GM12801 (cell line): ENCODE results near the gene KLF4.

Experiments used
- TF ChIP-seq, protein P1 (sequence below): IDR thresholded peaks from one replicate; pipeline ENCODE4 v1.5.1; 2011; ENCODE audit warnings: control low read depth; ENCODE audit not compliant: insufficient read length; ENCODE audit errors: extremely low read depth

KLF4 gene

DNA sequence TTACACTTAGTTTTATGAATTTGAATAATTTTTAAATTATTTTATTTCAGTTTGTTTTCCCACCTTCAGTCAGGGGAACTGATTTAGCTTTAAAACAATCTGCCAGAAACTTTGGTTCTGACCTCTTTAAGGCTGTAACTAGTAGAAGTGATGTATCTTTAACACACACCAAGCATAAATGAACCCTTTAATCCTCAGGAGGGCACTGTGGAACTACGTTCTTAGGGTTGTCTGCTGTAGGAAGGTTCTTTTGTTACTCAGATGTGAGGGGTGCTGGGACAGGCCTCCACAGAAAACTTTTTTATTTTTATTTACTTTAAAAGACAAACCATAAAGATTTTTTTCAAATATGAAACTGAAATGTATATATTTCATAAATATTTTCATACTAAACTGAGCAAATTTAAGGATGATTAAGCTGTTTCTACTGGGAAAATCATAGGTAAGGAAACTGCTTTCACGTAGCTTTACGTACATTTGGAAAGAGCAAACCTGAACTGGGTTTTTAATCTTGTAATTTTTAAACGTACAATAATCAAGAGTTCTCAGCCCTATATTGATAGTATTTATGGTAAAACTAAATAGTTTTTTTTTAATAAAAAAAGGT, 5.3 kb downstream of the KLF4 start:
- TF ChIP-seq, protein P1, sequence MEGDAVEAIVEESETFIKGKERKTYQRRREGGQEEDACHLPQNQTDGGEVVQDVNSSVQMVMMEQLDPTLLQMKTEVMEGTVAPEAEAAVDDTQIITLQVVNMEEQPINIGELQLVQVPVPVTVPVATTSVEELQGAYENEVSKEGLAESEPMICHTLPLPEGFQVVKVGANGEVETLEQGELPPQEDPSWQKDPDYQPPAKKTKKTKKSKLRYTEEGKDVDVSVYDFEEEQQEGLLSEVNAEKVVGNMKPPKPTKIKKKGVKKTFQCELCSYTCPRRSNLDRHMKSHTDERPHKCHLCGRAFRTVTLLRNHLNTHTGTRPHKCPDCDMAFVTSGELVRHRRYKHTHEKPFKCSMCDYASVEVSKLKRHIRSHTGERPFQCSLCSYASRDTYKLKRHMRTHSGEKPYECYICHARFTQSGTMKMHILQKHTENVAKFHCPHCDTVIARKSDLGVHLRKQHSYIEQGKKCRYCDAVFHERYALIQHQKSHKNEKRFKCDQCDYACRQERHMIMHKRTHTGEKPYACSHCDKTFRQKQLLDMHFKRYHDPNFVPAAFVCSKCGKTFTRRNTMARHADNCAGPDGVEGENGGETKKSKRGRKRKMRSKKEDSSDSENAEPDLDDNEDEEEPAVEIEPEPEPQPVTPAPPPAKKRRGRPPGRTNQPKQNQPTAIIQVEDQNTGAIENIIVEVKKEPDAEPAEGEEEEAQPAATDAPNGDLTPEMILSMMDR, result no peak

DNA sequence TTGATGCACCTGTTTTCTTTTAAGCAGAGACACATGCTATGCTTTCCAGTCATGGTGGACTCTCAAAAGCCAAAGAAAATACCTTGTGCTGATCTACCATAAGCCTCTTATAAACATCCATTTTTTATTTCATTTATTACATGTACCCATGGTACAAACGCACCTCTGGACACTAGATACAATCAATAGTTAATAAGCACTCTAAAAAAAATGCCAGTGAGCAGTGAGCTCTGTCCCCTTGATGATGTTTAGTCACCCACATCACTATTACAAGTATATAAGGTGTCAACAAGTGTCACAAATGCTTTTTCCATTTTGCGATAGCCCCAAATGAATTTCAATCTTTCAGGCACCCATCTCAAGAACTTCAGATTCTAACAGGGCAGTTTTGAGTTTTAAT, 5.9 kb downstream of the KLF4 start:
- TF ChIP-seq, protein P1, result no peak

DNA sequence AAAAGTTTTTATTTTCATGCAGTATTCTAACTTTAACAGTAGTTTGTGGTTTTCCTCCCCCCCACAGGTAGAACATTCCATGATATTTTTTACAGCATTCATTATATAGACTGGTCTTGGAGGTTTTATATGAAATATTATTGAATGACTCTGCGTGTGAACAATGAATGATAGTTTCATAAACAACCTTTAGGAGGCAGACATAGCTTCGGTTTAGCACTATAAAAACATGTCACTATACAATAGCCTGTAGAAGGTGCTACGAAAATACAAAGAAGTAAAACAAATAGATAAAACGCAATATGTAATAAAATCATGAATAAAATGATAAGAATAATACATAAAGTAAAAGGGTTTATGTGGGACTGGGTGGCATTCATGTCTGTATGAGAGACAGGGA, 8.5 kb downstream of the KLF4 start:
- TF ChIP-seq, protein P1, result no peak

DNA sequence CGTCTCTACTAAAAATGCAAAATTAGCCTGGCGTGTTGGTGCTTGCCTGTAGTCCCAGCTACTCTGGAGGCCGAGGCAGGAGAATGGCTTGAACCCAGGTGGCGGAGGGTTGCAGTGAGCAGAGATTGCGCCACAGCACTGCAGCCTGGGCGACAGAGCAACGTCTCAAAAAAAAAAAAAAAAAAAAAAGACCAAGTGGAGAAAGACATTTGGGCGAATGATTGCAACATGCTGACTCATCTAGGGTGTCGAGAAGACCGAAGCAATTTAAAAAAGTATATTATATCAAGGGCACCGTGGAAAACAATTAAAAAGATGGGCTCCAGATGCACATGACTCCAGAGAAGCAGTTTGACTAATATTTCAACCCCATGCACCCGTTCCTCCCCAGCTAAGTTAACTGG, 9.2 kb downstream of the KLF4 start:
- TF ChIP-seq, protein P1, result no peak

DNA sequence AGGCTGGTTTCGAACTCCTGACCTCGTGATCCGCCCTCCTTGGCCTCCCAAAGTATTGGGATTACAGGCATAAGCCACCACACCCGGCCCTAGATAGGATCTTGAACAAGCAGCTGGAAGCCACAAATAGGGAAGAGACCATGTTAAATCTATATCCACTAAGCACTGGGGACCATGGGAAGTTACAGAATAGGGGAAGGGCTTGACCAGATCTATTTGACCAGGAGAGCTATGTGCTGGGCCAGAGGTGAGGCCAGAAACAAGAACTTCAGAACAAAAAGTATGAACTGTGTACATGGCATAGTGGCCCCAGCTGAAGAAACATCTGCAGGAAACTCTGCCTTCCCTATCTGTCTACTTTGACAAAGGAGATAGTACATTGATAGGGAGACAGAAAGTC, 10.8 kb downstream of the KLF4 start:
- TF ChIP-seq, protein P1, result no peak

DNA sequence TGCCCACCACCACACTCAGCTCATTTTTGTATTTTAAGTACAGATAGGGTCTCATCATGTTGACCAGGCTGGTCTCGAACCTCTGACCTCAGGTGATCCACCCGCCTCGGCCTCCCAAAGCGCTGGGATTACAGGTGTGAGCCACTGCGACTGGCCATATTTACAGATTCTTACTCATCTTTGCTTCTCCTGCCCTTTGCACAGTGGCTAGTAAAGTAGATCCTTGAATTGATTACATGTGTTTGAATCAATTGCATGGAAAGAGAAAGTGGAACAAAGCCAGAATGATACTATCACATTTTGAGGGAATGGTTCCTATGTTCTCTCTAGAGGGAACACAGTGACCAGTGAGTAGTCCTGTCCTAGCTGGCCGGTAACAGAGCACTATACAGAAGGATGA, 15.4 kb downstream of the KLF4 start:
- TF ChIP-seq, protein P1, result no peak

DNA sequence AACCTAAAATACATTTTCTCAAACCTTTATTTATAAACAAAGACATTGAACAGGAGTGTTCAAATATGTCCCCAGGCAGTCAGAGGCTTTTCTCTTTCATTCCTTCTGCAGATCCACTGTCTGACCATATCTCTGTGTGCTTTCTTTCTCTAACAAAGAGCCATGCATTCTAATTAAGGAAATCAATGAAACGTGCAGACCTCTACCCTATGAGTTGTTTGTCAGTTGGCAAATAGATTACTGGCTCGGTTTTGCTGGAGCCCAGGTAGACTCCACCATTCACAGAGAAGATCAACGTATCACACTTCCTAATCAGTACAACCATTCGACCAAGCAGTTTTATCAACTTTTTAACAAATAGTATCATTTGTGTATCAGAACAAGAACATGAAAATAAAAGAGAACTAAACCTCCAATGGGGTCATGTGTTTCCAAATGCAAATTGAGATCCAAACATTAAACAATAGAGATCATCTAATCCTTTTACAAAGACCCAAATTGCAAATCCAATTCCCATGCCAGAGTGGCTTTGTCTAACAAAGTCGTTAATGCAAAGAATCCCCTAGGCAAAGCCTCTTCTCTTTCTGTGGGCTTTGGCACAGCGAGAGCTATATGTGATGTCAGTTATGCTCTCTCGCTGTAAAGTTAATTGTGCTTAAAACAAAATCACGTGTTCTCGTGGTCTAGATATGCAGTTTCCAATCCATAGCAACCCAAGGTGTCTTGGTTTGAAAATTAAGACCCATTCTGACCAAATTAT, 16.8 kb downstream of the KLF4 start:
- TF ChIP-seq, protein P1, result no peak
